Glomerular endothelial cell (primary cell): ENCODE results near the gene CCDC117. TPM values are rescaled to one million over a fixed set of nuclear protein-coding genes. Genes with fewer than 3 reads are reported as not detected.

Experiments
- DNase-seq: peaks from one replicate; pipeline ENCODE4 v3.0.0-alpha.2; 2011; ENCODE audit warnings: low read depth, low spot score; ENCODE audit errors: extremely low read depth
- total RNA-seq: library from RNA; depleted of rRNA; stranded (reverse); fragments of >200 nt; gene quantifications from 2 replicates; pipeline ENCODE4 v1.2.3, GENCODE V29; 2015

Gene CCDC117
- total RNA-seq, 1 donor from 2014 or later = 23.5 TPM

DNA sequence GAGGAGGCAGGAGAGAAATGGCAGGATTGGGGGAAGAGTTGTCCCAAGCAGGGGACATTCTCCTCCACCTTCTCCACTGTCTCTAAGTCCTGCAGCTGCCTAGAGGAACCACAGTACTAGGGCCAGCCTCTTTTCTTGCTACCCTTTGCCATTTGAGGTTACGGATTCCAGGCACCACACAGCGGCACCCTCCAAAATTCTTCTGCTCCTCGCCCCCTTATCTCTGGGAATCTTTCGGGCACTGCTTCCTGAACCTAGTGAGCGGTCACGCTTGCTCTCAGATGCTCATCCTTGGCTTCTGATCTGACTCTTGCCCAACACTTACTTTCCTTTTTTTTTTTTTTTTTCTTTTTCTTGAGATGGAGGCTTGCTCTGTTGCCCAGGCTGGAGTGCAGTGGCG is 54.4 kb downstream of the CCDC117 start:
- DNase-seq = no peak

DNA sequence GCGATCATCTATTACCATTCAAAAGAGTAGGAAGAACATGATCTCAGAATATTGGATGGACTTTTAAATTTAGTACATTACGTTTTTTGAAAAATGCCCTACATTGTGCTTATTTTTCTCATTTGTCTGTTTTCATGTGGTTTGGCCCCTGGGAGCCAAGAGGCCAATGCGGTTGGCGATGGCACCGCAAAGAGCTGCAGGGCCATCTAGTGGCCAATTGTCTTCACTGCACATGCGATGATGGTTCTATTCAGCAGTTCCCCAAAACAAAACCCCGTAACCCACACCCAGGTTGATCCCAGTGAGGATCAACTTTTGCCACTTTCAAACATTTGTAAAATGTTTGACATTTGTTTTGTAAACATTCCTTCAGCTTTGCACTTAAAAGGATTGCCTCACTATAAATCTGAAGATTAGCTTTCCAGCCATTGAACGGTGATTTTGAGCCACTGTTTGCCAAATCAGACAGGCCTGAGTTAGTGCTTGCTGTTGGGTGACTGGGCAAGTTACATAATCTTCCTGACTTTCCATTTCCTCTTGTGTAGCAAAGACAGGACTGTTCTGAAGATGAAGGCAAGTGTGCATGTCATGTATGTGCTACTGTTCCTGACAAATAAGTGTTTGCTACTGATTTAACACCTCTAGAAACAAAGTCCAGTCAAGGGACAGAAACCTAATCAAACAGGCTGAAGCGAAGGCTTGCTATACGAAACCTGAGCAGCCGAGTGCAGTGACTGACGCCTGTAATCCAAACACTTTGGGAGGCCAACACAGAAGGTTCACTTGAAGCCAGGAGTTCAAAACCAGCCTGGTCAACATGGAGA is 57.1 kb downstream of the CCDC117 start:
- peak; percentile 39 for DNase-seq

DNA sequence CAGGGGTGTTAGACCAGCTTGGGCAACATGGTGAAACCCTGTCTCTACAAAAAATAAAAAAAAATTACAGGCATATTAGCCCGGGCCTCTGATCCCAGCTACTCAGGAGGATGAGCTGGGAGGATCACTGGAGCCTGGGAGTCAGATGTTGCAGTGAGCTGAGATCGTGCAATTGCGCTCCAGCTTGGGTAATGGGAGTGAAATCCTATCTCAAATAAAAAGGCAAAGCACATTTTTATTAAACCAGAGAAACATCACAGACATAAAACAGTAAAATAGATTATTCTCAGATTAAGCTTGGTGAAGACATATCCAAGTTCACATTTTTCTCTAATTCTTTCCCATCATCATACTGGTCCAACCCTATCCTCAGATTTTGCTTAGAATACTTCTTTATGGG is 57.9 kb downstream of the CCDC117 start:
- DNase-seq = no peak

DNA sequence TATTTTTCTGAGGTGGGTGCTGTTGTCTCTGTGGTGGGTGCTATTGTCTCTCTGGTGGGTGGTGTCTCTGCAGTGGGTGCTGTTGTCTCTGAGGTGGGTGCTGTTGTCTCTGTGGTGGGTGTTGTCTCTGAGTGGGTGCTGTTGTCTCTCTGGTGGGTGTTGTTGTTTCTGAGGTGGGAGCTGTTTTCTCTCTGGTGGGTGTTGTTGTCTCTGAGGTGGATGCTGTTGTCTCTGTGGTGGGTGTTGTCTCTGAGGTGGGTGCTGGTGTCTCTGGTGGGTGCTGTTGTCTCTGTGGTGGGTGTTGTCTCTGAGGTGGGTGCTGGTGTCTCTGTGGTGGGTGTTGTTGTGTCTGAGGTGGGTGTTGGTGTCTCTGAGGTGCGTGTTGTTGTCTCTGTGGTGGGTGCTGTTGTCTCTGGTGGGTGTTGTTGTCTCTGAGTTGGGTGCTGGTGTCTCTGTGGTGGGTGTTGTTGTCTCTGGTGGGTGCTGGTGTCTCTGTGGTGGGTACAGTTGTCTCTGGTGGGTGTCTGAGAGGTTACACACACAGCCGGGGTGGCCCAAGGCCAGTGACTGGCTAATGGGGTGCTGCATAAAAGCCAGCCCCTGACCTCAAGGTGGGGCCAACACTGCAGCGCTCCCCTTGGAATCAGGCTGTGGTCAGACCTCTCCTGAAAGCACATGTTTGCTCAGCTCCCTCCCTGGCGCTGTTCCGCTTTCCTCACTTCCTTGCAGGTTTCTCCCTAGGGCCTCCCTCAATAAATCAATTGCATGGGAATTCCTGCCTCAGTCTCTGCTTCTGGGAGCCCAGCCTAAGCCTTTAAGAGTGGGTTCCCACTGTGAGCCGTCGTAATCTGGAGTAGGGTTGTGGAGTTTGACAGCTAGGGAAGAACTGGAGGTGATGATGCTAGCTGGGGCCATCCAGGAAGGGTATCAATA is 58.9 kb downstream of the CCDC117 start:
- no peak for DNase-seq

DNA sequence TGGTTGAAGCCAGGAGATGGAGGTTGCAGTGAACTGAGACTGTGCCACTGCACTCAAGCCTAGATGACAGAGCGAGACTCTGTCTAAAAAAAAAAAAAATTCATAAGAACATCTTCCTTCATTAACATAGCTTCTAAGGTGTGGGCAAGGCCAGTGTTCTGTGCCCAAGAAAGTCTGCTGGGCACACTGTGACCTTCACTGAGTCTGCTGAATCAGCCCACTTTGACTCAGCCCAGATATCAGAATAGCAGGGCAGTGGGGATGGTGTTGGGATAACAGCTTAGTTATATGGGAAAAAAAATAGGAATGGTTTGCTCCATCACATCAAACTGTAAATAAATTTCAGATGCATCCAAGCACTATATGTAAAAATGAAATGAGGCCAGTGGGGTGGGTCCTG is 60.2 kb downstream of the CCDC117 start:
- no peak for DNase-seq

DNA sequence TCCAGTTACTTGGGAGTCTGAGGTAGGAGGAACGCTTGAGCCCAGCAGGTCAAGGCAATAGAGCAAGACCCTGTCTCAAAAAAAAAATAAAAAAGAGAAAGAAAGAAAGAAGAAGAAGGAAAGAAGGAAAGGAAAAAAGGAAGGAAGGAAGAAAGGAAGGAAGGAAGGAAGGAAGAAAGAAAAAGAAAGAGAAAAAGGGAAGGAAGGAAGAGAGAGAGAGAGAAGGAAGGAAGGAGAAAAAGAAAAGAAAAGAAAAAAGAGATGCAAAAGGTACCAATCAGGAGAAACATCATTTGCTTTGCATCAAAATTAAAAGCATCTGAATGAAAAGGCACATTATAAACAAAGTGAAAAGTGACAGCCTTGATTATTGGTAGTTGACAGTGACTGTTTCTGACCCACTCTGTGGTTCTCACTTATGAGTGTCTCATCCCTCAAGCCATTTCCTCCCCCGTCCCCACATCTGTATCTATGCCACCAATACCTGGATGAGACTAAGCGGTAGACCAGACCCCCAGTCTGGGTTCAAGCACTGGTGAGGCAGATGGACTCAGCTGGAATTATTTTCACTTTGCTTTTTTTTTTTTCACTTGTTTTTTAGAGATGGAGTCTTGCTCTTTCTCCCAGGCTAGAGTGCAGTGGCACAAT is 60.9 kb downstream of the CCDC117 start:
- no peak for DNase-seq

DNA sequence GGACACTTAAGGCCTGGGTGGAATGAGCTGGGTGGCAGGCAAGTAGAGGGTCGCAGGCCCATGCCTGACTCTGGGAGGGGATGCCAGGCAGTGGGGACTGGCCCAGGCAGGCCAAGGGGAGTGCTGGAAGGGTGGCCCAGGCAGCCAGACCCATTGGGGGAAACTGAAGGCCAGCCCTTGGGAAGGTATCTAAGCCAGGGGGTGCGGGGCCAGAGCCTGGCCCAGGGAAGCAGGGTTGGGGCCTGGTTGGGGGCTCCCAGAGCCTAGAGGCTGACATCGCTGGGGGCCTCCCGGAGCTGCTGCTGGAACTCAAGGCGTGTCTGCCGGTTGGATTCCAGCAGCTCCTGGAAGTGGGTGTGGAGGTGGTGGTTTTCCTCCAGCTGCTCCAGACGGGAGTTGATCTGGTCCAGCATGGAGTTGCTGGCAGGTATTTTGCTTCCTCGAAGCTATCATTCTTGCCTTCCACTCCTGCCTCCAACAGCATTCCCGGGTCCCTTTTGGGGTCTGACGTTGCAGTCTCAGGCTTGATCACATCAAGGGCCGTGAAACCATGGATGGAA is 63.2 kb downstream of the CCDC117 start:
- no peak for DNase-seq

DNA sequence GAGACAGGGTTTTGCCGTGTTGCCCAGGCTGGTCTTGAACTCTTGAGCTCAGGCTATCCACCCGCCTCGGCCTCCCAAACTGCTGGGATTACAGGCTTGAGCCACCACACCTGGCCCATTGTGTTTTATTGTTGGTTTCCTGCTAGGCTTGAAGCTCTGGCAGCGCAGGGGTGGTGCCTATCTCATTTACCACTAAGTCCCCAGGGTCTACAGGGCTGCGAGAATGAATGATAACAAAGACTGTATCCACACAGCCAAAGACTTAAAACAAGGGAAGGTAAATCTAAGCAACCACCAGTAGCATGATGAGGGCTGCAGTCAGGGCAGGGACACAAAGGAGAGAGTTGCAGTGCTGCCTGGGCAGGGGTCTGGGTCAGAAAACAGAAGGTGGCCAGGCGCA is 65.1 kb downstream of the CCDC117 start:
- DNase-seq = no peak

Other genes starting within 250 kb of the CCDC117 start
- gene TTC28, start 92.9 kb upstream of the CCDC117 start, total RNA-seq = 38.5 and 66.5 TPM in 2 replicates
- 8.5 and 19.3 TPM in 2 replicates for gene CHEK2, start 30.9 kb upstream of the CCDC117 start, total RNA-seq
- gene HSCB, start 30.7 kb upstream of the CCDC117 start, total RNA-seq = 14.3 and 27.8 TPM in 2 replicates
- 92.4 and 125 TPM in 2 replicates for gene XBP1, start 27.9 kb downstream of the CCDC117 start, total RNA-seq
- 5.2 and 6.4 TPM in 2 replicates for gene ZNRF3, start 110.9 kb downstream of the CCDC117 start, total RNA-seq